SU-DHL-6 (cell line): ENCODE measurements around the gene CALN1.

Source experiments
- H2AFZ ChIP-seq: fragments of 200-600 bp; sonication (generic); 2 replicates; pipeline ENCODE4 v1.6.1; 2014; ENCODE audit warnings: low read depth, mild to moderate bottlenecking, moderate library complexity, mixed read lengths, antibody characterized with exemption, low read length; ENCODE audit not compliant: severe bottlenecking
- H3F3A ChIP-seq: fragments of 200-600 bp; shearing (Covaris generic); 2 replicates; pipeline ENCODE4 v1.6.0; 2016; ENCODE audit warnings: antibody characterized with exemption, mild to moderate bottlenecking; ENCODE audit not compliant: insufficient read depth
- H3K27ac ChIP-seq: fragments of 200-600 bp; sonication (generic); 2 replicates; pipeline ENCODE4 v1.5.1; 2016; ENCODE audit warnings: low read depth, mild to moderate bottlenecking, low read length, moderate library complexity, mixed read lengths
- H3K27me3 ChIP-seq: fragments of 200-600 bp; sonication (generic), shearing (Covaris generic); 2 replicates; pipeline ENCODE4 v1.6.0; 2014; ENCODE audit warnings: mild to moderate bottlenecking, low read length
- H3K36me3 ChIP-seq: fragments of 200-600 bp; sonication (generic); 2 replicates; pipeline ENCODE4 v1.6.1; 2014; ENCODE audit warnings: mild to moderate bottlenecking, low read length, mixed read lengths
- H3K4me2 ChIP-seq: fragments of 300-600, 200-600 bp; shearing (Covaris generic), sonication (generic); 2 replicates; pipeline ENCODE4 v1.6.0; 2014; ENCODE audit warnings: low read length, low read depth, mild to moderate bottlenecking; ENCODE audit not compliant: poor library complexity, severe bottlenecking
- H3K4me3 ChIP-seq: fragments of 200-600 bp; sonication (generic); 2 replicates; pipeline ENCODE4 v1.5.1; 2014; ENCODE audit warnings: antibody characterized with exemption, low read length, mild to moderate bottlenecking, mixed read lengths; ENCODE audit not compliant: insufficient read depth, poor library complexity, severe bottlenecking
- H3K79me2 ChIP-seq: fragments of 200-600 bp; sonication (generic); 2 replicates; pipeline ENCODE4 v1.6.1; 2014; ENCODE audit warnings: mild to moderate bottlenecking, low read length, moderate library complexity; ENCODE audit not compliant: insufficient read depth
- H3K9ac ChIP-seq: fragments of 200-600 bp; sonication (generic); 2 replicates; pipeline ENCODE4 v1.7.0; 2014; ENCODE audit warnings: mild to moderate bottlenecking, low read length
- H3K9me2 ChIP-seq: fragments of 200-600 bp; sonication (generic); replicated peaks from 2 replicates; pipeline ENCODE4 v1.6.1; 2014; ENCODE audit warnings: low read length; ENCODE audit not compliant: insufficient read depth
- H3K9me3 ChIP-seq: fragments of 200-600 bp; sonication (generic); 2 replicates; pipeline ENCODE4 v1.6.1; 2014; ENCODE audit warnings: low read length, mixed read lengths; ENCODE audit not compliant: insufficient read depth
- H4K20me1 ChIP-seq: fragments of 200-600 bp; sonication (generic); 2 replicates; pipeline ENCODE4 v1.6.1; 2014; ENCODE audit warnings: low read depth, mild to moderate bottlenecking, antibody characterized with exemption, low read length, moderate library complexity, mixed read lengths
- EZH2phosphoT487 ChIP-seq: fragments of 200-600 bp; sonication (generic), shearing (Covaris generic); conservative IDR thresholded peaks from 2 replicates; pipeline ENCODE4 v1.6.1; 2018; ENCODE audit warnings: mild to moderate bottlenecking, antibody characterized with exemption, low read length, moderate library complexity, mixed read lengths
- TF ChIP-seq, protein P1 (sequence below): fragments of 200-600 bp; sonication (generic); IDR thresholded peaks from one replicate; pipeline ENCODE4 v1.5.1; 2017; ENCODE audit warnings: antibody characterized with exemption, mild to moderate bottlenecking, low read length, moderate library complexity; ENCODE audit not compliant: insufficient read depth, poor library complexity, severe bottlenecking

CALN1 gene

DNA sequence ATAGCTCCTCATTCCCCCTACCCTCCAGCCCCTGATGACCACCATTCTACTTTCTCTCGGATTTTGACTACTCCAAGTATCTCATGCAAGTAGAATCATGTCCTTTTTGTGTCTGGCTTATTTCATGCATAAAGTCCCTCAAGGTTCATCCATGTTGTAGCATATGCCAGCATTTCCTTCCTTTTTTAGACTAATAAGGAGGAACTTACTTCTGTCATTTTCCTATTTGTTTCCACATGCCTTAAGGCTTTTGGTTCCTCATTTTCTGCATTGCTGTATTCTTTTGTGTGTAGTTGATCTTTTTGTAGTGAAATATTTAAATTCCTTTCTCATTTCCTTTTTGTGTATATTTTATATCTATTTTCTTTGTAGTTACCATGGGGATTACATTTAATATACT is 376.9 kb downstream of the CALN1 start:
- H3K4me3 ChIP-seq, result no peak overlapping the region
- H4K20me1 ChIP-seq, result no peaks in the 10 kb centered on the region
- H3K4me2 ChIP-seq, result no peak overlapping the region

DNA sequence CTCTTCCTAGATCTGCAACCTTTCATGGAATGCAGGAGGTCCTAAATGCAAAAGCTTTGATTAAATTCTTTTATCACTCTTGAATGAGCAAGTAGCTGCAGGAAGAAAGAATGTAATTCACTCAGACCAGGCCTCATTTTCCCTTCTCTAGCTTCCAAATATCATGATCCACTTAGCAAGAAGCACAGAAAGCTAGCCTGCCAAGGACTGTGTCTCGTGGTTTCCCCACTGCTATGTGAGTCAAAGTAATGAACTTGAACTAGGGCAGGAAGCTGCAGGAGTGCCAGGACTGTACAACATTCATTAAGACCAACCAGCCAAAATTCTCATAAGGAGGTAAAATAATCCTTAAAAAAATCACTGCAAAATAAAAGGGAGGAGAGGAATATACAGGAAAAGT is 379.2 kb downstream of the CALN1 start:
- Histone ChIP-seq H3K9me3 (no peaks in the 10 kb centered on the region), H3K79me2 (no peaks in the 10 kb centered on the region), H4K20me1 (no peaks in the 10 kb centered on the region), H3K9me2 (no peaks in the 10 kb centered on the region), H3K36me3 (no peaks in the 10 kb centered on the region), H3F3A (no peaks in the 10 kb centered on the region), H3K27ac (no peak overlapping the region), H2AFZ (no peak overlapping the region), H3K4me3 (no peak overlapping the region), H3K4me2 (no peak overlapping the region), H3K27me3 (no peaks in the 10 kb centered on the region), H3K9ac (no peak overlapping the region)
- TF ChIP-seq, protein P1, sequence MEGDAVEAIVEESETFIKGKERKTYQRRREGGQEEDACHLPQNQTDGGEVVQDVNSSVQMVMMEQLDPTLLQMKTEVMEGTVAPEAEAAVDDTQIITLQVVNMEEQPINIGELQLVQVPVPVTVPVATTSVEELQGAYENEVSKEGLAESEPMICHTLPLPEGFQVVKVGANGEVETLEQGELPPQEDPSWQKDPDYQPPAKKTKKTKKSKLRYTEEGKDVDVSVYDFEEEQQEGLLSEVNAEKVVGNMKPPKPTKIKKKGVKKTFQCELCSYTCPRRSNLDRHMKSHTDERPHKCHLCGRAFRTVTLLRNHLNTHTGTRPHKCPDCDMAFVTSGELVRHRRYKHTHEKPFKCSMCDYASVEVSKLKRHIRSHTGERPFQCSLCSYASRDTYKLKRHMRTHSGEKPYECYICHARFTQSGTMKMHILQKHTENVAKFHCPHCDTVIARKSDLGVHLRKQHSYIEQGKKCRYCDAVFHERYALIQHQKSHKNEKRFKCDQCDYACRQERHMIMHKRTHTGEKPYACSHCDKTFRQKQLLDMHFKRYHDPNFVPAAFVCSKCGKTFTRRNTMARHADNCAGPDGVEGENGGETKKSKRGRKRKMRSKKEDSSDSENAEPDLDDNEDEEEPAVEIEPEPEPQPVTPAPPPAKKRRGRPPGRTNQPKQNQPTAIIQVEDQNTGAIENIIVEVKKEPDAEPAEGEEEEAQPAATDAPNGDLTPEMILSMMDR, result no peak
- no peak for TF ChIP-seq EZH2phosphoT487

More for the DNA sequence above, 376.9 kb downstream of the CALN1 start:
- Histone ChIP-seq H3K79me2 (no peaks in the 10 kb centered on the region), H3K27ac (no peak overlapping the region), H3K36me3 (no peaks in the 10 kb centered on the region), H3K9me2 (no peaks in the 10 kb centered on the region), H3K27me3 (no peaks in the 10 kb centered on the region), H3K9ac (no peak overlapping the region), H3K9me3 (no peaks in the 10 kb centered on the region), H2AFZ (no peak overlapping the region), H3F3A (no peaks in the 10 kb centered on the region)
- TF ChIP-seq EZH2phosphoT487, result no peak
- TF ChIP-seq, protein P1, result no peak

DNA sequence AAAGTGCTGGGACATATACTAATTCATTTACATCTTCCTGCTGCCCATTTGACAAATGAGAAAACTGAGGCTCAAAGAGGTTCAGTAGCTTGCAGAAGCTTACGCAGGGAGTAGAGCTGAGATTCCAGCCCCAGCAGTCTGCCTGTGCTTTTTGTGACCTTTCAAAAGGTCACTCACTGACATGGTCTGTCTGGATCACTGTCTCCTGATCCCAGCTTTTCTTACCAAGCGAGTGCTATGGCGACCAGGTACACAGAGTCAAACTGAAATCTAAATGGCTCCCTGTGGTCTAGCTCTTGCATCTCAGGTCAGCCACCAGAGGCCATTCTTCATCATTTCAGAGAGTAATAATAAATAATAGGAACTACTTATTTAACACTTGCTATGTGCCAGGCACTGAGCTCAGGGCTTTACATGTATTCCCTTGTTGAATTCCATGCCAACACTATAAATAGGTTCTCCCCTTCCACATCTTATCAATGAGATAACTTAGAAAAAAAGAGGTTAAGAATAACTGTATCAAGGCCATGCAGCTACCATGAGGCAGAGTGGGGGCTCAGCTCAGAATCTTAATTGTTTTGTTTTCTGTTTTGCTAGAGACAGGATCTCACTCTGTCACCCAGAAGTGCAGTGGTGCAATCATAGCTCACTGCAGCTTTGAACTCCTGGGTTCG is 381.0 kb downstream of the CALN1 start:
- no peak overlapping the region for H3K9ac ChIP-seq

More for the DNA sequence above, 381.0 kb downstream of the CALN1 start:
- Histone ChIP-seq H4K20me1 (no peaks in the 10 kb centered on the region), H3K9me2 (no peaks in the 10 kb centered on the region), H3K4me3 (no peak overlapping the region), H3K4me2 (no peak overlapping the region), H3K9me3 (no peaks in the 10 kb centered on the region), H3K27ac (no peak overlapping the region), H3K36me3 (no peaks in the 10 kb centered on the region), H3K27me3 (no peaks in the 10 kb centered on the region), H3F3A (no peaks in the 10 kb centered on the region), H3K79me2 (no peaks in the 10 kb centered on the region), H2AFZ (no peak overlapping the region)
- TF ChIP-seq, protein P1, result no peak
- TF ChIP-seq EZH2phosphoT487, result no peak
